Measurements from ENCODE around the gene KIF18B.
A peak's percentile ranks its signal among the peaks of the same experiment; 100 is the strongest.

KIF18B gene

DNA sequence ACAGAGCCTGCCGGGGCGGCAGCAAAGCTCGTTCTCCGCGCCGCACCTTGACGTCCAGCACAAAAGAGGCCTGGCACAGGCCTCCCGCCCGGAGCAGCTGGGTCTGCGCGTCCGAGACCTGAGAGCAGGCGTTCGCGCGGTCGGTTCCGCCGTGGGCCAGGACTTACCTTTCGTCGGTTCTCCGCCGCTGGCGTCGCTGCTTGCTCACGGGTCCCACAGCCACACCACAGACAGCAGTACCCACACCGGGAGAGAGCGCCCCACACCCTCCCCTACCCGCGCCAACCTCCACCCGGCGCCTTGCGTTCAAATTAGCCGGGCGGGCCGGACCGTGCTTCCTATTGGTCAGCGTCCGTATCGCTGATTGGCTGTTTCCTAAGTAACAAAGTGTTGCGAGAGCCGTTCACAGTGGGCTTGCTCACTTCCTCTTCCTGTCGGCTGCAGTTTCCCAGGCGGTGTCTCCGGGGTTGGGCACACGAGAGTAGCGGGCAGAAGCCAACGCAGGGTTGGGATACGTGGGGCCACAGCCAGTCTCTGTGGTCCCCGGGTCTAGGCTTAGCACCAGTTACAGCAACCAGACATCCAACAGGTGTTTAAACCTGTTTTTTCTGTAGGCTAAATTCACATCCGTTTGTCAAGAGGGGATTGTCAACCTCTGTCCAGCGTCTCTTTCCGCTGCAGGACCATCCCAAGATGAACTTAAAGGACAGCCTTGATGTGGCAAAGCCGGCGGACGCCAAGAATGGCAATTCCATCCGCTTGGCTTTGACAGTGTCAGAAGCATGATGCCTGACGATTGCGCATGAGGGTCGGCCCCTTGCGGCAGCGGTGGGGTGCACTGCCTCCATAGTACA, at the start of gene KIF18B:
Gene KIF18B, minus strand, starts transcription at position 313 of the 854 bp plus-strand sequence. CDS start 11,429 bp downstream, outside the sequence.
- H3K36me3 Mint-ChIP-seq (ENCODE audit: low read depth) = peaks cover 9% of the 10 kb centered on the region
- H3K4me1 Mint-ChIP-seq = peaks cover 12% of the 10 kb centered on the region
- peak within 1 kb of the TSS; percentile 89 to 94 (median 92) for H3K4me3 Mint-ChIP-seq
- peaks cover under 1% of the 10 kb centered on the region for H3K27me3 Mint-ChIP-seq (ENCODE audit: low read depth)
- no peak for TF ChIP-seq CTCF (IDR thresholded peaks at IDR 0.05; ENCODE audit: unreplicated experiment in 3 of 3)
- H3K9me3 Mint-ChIP-seq = no peaks in the 10 kb centered on the region
- peak within 1 kb of the TSS; percentile 69 to 85 (median 76) for H3K27ac Mint-ChIP-seq

- H3K27me3 Mint-ChIP-seq (ENCODE audit: low read depth) = peaks cover 7% of the 10 kb centered on the region
- no peak for TF ChIP-seq CTCF (IDR thresholded peaks at IDR 0.05; ENCODE audit: unreplicated experiment in 3 of 3)
These were observed 48.7 kb upstream of the KIF18B start for GRCh38 chr17:44996304-44996703.

DNA sequence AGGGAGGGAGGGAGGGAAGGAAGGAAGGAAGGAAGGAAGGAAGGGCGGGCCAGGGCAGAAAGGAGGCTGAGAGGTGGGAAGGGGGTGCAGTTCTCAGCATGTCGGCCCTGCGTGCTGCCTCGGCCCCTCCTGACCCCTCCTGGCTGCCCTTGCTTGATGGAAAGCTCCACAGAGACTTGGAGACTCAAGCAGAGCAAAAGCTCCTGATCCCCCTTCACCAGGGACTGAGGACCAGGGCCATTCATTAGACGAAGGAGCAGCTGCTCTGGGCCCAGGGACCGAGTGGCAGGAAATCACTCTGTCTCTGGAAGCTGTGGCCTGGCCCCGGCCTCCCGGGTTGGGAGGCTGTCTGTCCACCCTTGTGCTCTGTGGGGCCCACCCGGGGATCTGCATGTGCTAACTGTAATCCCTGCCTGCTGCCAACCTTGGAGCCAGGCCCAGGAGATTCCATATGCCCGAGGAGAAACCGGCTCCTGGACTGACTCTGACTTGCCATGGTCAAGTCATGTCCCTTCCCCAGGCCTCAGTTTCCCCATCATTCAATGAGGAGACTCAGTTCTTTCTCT, 47.9 kb upstream of the KIF18B start:
- Mint-ChIP-seq H3K27me3 (ENCODE audit: low read depth) (peaks cover 7% of the 10 kb centered on the region), H3K36me3 (ENCODE audit: low read depth) (no peaks in the 10 kb centered on the region), H3K27ac (peak overlapping the region in 1 of 3 experiments; percentile 11), H3K4me1 (peaks cover 47% of the 10 kb centered on the region), H3K9me3 (peaks cover 8% of the 10 kb centered on the region), H3K4me3 (no peak overlapping the region)
- TF ChIP-seq CTCF (IDR thresholded peaks at IDR 0.05; ENCODE audit: unreplicated experiment in 3 of 3) = no peak

More at GRCh38 chr17:44996304-44996703, 48.7 kb upstream of the KIF18B start:
- Mint-ChIP-seq H3K27ac (peak overlapping the region in 1 of 3 experiments; percentile 11), H3K9me3 (peaks cover 8% of the 10 kb centered on the region), H3K36me3 (ENCODE audit: low read depth) (no peaks in the 10 kb centered on the region), H3K4me3 (no peak overlapping the region), H3K4me1 (peaks cover 43% of the 10 kb centered on the region)

DNA sequence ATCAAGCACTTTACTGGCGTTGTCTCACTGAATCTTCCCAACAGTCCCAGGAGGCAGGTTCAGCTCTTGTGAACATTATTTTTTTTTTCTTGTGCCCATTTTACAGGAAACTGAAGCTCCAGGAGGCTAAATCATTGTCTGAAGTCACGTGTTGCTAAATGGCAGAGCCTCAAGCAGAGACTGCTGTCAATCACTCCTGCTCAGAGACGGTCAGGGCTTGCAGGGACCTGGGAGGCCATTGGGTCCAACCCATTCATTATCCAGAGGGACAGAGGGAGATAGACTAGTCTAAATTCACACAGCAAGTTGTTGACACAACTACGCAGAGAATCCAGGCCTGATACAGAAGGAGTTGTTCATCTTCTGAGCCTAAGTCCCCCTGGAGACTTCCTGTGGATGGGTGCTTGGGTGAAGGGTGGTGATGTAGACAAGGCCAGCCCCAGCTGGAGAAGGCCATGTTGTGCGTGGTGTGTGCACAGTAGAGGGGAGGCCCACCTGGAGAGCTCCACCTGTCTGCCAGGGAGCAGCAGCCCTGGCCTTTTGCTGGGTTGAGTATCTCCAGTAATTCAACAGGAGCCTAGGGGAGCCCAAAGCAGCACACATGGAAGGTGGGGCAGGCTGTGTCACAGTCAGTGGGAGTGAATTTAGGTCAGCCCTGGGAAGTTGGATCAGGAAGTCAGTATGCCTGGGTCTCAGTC, 44.8 kb upstream of the KIF18B start:
- no peaks in the 10 kb centered on the region for H3K36me3 Mint-ChIP-seq (ENCODE audit: low read depth)
- TF ChIP-seq CTCF (IDR thresholded peaks at IDR 0.05; ENCODE audit: unreplicated experiment in 3 of 3) = no peak
- H3K9me3 Mint-ChIP-seq = no peaks in the 10 kb centered on the region
- H3K27me3 Mint-ChIP-seq (ENCODE audit: low read depth) = peaks cover 19% of the 10 kb centered on the region
- H3K27ac Mint-ChIP-seq = no peak overlapping the region
- H3K4me1 Mint-ChIP-seq = peaks cover 56% of the 10 kb centered on the region
- no peak overlapping the region for H3K4me3 Mint-ChIP-seq

DNA sequence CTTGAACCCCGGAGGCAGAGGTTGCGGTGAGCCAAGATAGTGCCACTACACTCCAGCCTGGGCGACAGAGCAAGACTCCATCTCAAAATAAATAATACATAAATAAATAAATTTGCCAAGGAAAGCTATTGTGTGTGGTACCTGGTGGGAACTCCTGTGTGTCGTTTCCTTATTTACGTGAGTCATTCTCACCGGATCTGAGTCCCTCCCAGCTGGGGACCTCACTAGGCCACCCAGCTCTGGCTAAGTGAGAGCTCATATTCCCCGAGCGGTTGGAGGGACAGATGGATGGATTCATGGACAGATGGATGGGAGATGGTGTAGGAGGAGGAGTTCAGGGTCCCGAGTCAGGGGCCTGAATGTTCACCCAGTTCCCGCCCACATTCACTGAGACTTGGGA, 43.4 kb upstream of the KIF18B start:
- peak overlapping the region in 2 of 3 experiments; percentile 24 to 32 for H3K27ac Mint-ChIP-seq
- no peak overlapping the region for H3K4me3 Mint-ChIP-seq
- no peak for TF ChIP-seq CTCF (IDR thresholded peaks at IDR 0.05; ENCODE audit: unreplicated experiment in 3 of 3)
- H3K27me3 Mint-ChIP-seq (ENCODE audit: low read depth) = peaks cover 19% of the 10 kb centered on the region
- peaks cover 46% of the 10 kb centered on the region for H3K4me1 Mint-ChIP-seq
- H3K36me3 Mint-ChIP-seq (ENCODE audit: low read depth) = no peaks in the 10 kb centered on the region
- no peaks in the 10 kb centered on the region for H3K9me3 Mint-ChIP-seq
